ENCODE measurements around the gene LYRM9.
"Not testable (repeated sequence)": the region's sequence is repeated elsewhere in the genome, so short reads cannot be mapped to it uniquely, and the experiment has no call there.

Gene LYRM9

GRCh38 chr17:27906226-27906580 is 13.0 kb upstream of the LYRM9 start:
- DNase-seq (ENCODE audit: low read depth in 3 of 3): no peak

- no peak for DNase-seq (ENCODE audit: low read depth in 3 of 3)
Measured at GRCh38 chr17:27905447-27906225, 12.5 kb upstream of the LYRM9 start.

GRCh38 chr17:27904534-27905446 is 11.6 kb upstream of the LYRM9 start:
- no peak for DNase-seq (ENCODE audit: low read depth in 3 of 3)

GRCh38 chr17:27904114-27904513 is 10.9 kb upstream of the LYRM9 start:
- no peak for DNase-seq (ENCODE audit: low read depth in 3 of 3)

GRCh38 chr17:27899525-27899924 is 6.4 kb upstream of the LYRM9 start:
- DNase-seq (ENCODE audit: low read depth in 3 of 3): no peak

GRCh38 chr17:27898096-27898495 is 4.9 kb upstream of the LYRM9 start:
- DNase-seq (ENCODE audit: low read depth in 3 of 3): no peak

GRCh38 chr17:27896701-27897100 is 3.5 kb upstream of the LYRM9 start:
- DNase-seq (ENCODE audit: low read depth in 3 of 3): no peak

GRCh38 chr17:27895940-27896535 is 2.9 kb upstream of the LYRM9 start:
- no peak for DNase-seq (ENCODE audit: low read depth in 3 of 3)

GRCh38 chr17:27895123-27895895 is 2.1 kb upstream of the LYRM9 start:
- no peak for DNase-seq (ENCODE audit: low read depth in 3 of 3)

- no peak for DNase-seq (ENCODE audit: low read depth in 3 of 3)
Measured at GRCh38 chr17:27893841-27894503, 807 bp upstream of the LYRM9 start.

- DNase-seq (ENCODE audit: low read depth in 3 of 3): no peak
Measured at GRCh38 chr17:27892542-27892865, 661 bp downstream of the LYRM9 start.

GRCh38 chr17:27891841-27892240 is 1.3 kb downstream of the LYRM9 start:
- no peak for DNase-seq (ENCODE audit: low read depth in 3 of 3)

GRCh38 chr17:27889711-27890251 is 3.4 kb downstream of the LYRM9 start:
- DNase-seq (ENCODE audit: low read depth in 3 of 3): no peak

- DNase-seq (ENCODE audit: low read depth in 3 of 3): no peak
Measured at GRCh38 chr17:27888945-27889344, 4.2 kb downstream of the LYRM9 start.

- DNase-seq (ENCODE audit: low read depth in 3 of 3): no peak
Measured at GRCh38 chr17:27888067-27888466, 5.1 kb downstream of the LYRM9 start.

- not testable (repeated sequence) for DNase-seq (ENCODE audit: low read depth in 3 of 3)
Measured at GRCh38 chr17:27886348-27886906, 6.7 kb downstream of the LYRM9 start.

- no peak for DNase-seq (ENCODE audit: low read depth in 3 of 3)
Measured at GRCh38 chr17:27882162-27882840, 10.9 kb downstream of the LYRM9 start.

- DNase-seq (ENCODE audit: low read depth in 3 of 3): peak; percentile 36 to 40 (median 38)
Measured at GRCh38 chr17:27879987-27880608, 13.1 kb downstream of the LYRM9 start.

- no peak for DNase-seq (ENCODE audit: low read depth in 3 of 3)
Measured at GRCh38 chr17:27878776-27879562, 14.2 kb downstream of the LYRM9 start.

All from stimulated activated CD4-positive, alpha-beta T cell treated with anti-CD3 and anti-CD28 coated beads, TNF-alpha, amount 100 ng/mL, for 4 hours (primary cell).